ENCODE data around the gene ORC4. TPM values are rescaled to one million over a fixed set of nuclear protein-coding genes. Genes with fewer than 3 reads are reported as not detected.
A peak's percentile ranks its signal among the peaks of the same experiment; 100 is the strongest.

Gene ORC4
- total RNA-seq, 2 donors from 2014 or later: 57.8 to 61.0 TPM

DNA sequence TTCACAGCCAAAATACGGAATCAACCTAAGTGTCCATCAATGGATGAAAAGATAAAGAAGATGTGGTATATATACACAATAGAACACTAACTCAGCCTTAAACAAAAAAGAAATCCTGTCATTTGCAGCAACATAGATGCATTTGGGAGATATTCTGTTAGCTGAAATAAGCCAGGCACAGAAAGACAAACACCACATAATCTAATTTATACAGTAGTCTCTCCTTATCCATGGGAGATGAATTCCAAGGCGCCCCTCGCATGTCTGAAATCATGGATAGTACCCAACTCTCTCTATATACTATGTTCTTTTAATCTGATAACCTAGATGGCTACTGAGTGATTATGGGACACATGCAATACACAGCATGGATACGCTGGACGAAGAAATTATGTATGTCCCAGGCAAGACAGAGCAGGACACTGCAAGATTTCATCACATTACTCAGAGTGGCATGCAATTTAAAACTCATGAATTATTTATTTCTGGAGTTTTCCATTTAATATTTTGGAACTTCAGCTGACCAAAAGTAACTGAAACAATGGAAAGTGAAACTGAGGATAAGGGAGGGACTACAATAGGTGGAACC lies 39.5 kb downstream of the ORC4 start:
- H3K9me3 Mint-ChIP-seq: peaks cover 2% of the 10 kb centered on the region
- Histone ChIP-seq H3K27me3 (ENCODE audit: control insufficient read depth, insufficient read depth, low read length, poor library complexity, severe bottlenecking) (no peaks in the 10 kb centered on the region), H3K9me3 (ENCODE audit: control insufficient read depth, low read length) (peaks cover 15% of the 10 kb centered on the region), H3K4me3 (ENCODE audit: low read length) (no peak overlapping the region), H3K4me1 (ENCODE audit: control insufficient read depth, insufficient read depth, low read length) (no peaks in the 10 kb centered on the region), H3K36me3 (ENCODE audit: control insufficient read depth, insufficient read depth, low read length) (peaks cover 13% of the 10 kb centered on the region), H3K27ac (ENCODE audit: low read depth, low read length) (no peak overlapping the region), H3K9ac (ENCODE audit: extremely low read depth, low read length, poor library complexity, severe bottlenecking) (no peak overlapping the region)
- H3K27me3 Mint-ChIP-seq (ENCODE audit: insufficient read depth): no peaks in the 10 kb centered on the region
- no peak for DNase-seq
- peaks cover 19% of the 10 kb centered on the region for H3K4me1 Mint-ChIP-seq
- no peak overlapping the region for H3K4me3 Mint-ChIP-seq
- TF ChIP-seq, protein P1, sequence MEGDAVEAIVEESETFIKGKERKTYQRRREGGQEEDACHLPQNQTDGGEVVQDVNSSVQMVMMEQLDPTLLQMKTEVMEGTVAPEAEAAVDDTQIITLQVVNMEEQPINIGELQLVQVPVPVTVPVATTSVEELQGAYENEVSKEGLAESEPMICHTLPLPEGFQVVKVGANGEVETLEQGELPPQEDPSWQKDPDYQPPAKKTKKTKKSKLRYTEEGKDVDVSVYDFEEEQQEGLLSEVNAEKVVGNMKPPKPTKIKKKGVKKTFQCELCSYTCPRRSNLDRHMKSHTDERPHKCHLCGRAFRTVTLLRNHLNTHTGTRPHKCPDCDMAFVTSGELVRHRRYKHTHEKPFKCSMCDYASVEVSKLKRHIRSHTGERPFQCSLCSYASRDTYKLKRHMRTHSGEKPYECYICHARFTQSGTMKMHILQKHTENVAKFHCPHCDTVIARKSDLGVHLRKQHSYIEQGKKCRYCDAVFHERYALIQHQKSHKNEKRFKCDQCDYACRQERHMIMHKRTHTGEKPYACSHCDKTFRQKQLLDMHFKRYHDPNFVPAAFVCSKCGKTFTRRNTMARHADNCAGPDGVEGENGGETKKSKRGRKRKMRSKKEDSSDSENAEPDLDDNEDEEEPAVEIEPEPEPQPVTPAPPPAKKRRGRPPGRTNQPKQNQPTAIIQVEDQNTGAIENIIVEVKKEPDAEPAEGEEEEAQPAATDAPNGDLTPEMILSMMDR (conservative IDR thresholded peaks at IDR 0.05): no peak
- no peak overlapping the region for H3K27ac Mint-ChIP-seq
- H3K36me3 Mint-ChIP-seq (ENCODE audit: low read depth): peaks cover 8% of the 10 kb centered on the region
- 97 to 100% methylated on average over 2 to 4 of the region's 5 CpGs for WGBS, 2 experiments (ENCODE audit: insufficient coverage in 1 of 2, insufficient read length in 1 of 2)

DNA sequence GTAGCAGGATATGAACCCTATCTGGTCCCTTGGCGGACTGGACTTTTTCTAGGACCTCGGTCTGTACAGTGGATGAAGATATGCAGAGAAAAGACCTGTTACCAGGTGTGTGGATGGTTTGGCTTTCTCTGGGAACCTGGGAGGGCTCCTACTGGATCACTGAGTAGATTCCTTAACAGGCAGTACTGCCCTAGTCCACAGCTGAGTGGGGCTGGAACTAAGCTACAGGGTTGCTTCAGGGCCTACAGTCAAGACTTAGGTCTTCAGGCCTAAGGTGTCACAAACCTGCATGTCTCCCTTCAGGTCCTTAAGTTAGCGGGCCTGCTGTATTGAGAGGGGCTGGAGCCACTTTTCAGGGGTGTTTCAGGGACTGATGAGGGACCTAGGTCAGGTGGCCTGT lies 42.9 kb downstream of the ORC4 start:
- Mint-ChIP-seq H3K36me3 (ENCODE audit: low read depth) (peaks cover 8% of the 10 kb centered on the region), H3K4me3 (no peak overlapping the region), H3K4me1 (peaks cover 19% of the 10 kb centered on the region), H3K27me3 (ENCODE audit: insufficient read depth) (no peaks in the 10 kb centered on the region), H3K27ac (peak overlapping the region; percentile 26), H3K9me3 (peaks cover 2% of the 10 kb centered on the region)
- Histone ChIP-seq H3K4me1 (ENCODE audit: control insufficient read depth, insufficient read depth, low read length) (no peaks in the 10 kb centered on the region), H3K9me3 (ENCODE audit: control insufficient read depth, low read length) (peaks cover 15% of the 10 kb centered on the region), H3K4me3 (ENCODE audit: low read length) (no peak overlapping the region), H3K27me3 (ENCODE audit: control insufficient read depth, insufficient read depth, low read length, poor library complexity, severe bottlenecking) (no peaks in the 10 kb centered on the region), H3K36me3 (ENCODE audit: control insufficient read depth, insufficient read depth, low read length) (peaks cover 18% of the 10 kb centered on the region), H3K9ac (ENCODE audit: extremely low read depth, low read length, poor library complexity, severe bottlenecking) (no peak overlapping the region), H3K27ac (ENCODE audit: low read depth, low read length) (no peak overlapping the region)
- WGBS, 2 experiments (ENCODE audit: insufficient coverage in 1 of 2, insufficient read length in 1 of 2): 93 to 96% methylated on average over 2 to 3 of the region's 3 CpGs
- TF ChIP-seq, protein P1 (conservative IDR thresholded peaks at IDR 0.05): no peak
- no peak for DNase-seq

DNA sequence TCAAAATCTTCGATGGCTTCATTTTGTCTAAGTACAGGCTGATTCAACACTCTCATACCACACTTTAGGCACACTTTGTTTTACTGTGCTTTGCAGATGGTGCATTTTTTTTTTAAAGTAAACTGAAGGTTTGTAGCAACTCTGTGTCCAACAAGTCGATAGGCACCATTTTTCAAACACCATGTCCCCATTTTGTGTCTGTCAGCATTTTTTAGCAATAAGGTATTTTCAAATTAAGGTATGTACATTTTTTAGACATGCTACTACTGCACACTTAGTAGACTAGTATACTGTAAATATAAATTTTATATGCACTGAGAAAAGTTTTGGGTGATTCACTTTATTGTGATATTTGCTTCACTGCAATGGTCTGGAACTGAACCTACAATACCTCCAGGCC lies 44.4 kb downstream of the ORC4 start:
- no peak overlapping the region for H3K27ac ChIP-seq (ENCODE audit: low read depth, low read length)
- H3K27me3 ChIP-seq (ENCODE audit: control insufficient read depth, insufficient read depth, low read length, poor library complexity, severe bottlenecking): no peaks in the 10 kb centered on the region
- peaks cover 2% of the 10 kb centered on the region for H3K9me3 Mint-ChIP-seq
- no peaks in the 10 kb centered on the region for H3K27me3 Mint-ChIP-seq (ENCODE audit: insufficient read depth)
- H3K36me3 Mint-ChIP-seq (ENCODE audit: low read depth): peaks cover 13% of the 10 kb centered on the region
- no peak overlapping the region for H3K4me3 Mint-ChIP-seq
- H3K4me1 Mint-ChIP-seq: peaks cover 17% of the 10 kb centered on the region
- WGBS, 2 experiments (ENCODE audit: insufficient coverage in 1 of 2, insufficient read length in 1 of 2): 88% methylated on average over 2 of the region's 2 CpGs; no CpG with 5 or more reads in 1 of the 2 experiments
- no peaks in the 10 kb centered on the region for H3K4me1 ChIP-seq (ENCODE audit: control insufficient read depth, insufficient read depth, low read length)
- peaks cover 26% of the 10 kb centered on the region for H3K36me3 ChIP-seq (ENCODE audit: control insufficient read depth, insufficient read depth, low read length)
- TF ChIP-seq, protein P1 (conservative IDR thresholded peaks at IDR 0.05): no peak
- peaks cover 15% of the 10 kb centered on the region for H3K9me3 ChIP-seq (ENCODE audit: control insufficient read depth, low read length)
- no peak overlapping the region for H3K9ac ChIP-seq (ENCODE audit: extremely low read depth, low read length, poor library complexity, severe bottlenecking)
- no peak overlapping the region for H3K4me3 ChIP-seq (ENCODE audit: low read length)
- no peak for DNase-seq
- no peak overlapping the region for H3K27ac Mint-ChIP-seq

All from endodermal cell (in vitro differentiated cells).